SK-N-SH treated with all-trans-retinoic acid at 6 μM for 48 hours (cell line): Measurements from ENCODE around the gene AFAP1.

Source experiments
- ARNTL ChIP-seq: fragments of 450-650 bp; formaldehyde crosslinking; IDR thresholded peaks from 2 replicates; pipeline ENCODE4 v1.5.0; 2020; ENCODE audit warnings: low read depth, mild to moderate bottlenecking, moderate library complexity, borderline replicate concordance
- CREB5 ChIP-seq: fragments of 250-450 bp; sonication (Bioruptor Pico); IDR thresholded peaks from 2 replicates; pipeline ENCODE4 v1.5.1; 2020; ENCODE audit warnings: low read depth, mild to moderate bottlenecking, moderate library complexity
- GLIS3 ChIP-seq: fragments of 250-450 bp; sonication (Bioruptor Pico); IDR thresholded peaks from 2 replicates; pipeline ENCODE4 v1.5.0; 2020; ENCODE audit warnings: mild to moderate bottlenecking, moderate library complexity
- OSR1 ChIP-seq: fragments of 250-450 bp; sonication (Bioruptor Pico); IDR thresholded peaks from 2 replicates; pipeline ENCODE4 v1.8.0; 2022; ENCODE audit warnings: moderate library complexity, mild to moderate bottlenecking, inconsistent platforms
- PATZ1 ChIP-seq: fragments of 250-450 bp; sonication (Bioruptor Pico); IDR thresholded peaks from 2 replicates; pipeline ENCODE4 v1.8.0; 2020; ENCODE audit warnings: mild to moderate bottlenecking, moderate library complexity, borderline replicate concordance
- POU6F1 ChIP-seq: fragments of 250-450 bp; sonication (Bioruptor Pico); IDR thresholded peaks from 2 replicates; pipeline ENCODE4 v1.8.0; 2021; ENCODE audit warnings: low read depth, mild to moderate bottlenecking, moderate library complexity, borderline replicate concordance
- PPARA ChIP-seq: fragments of 250-450 bp; sonication (Bioruptor Pico); IDR thresholded peaks from 2 replicates; pipeline ENCODE4 v1.5.0; 2020; ENCODE audit warnings: mild to moderate bottlenecking, borderline replicate concordance
- RARB ChIP-seq: fragments of 250-450 bp; sonication (Bioruptor Pico); IDR thresholded peaks from 2 replicates; pipeline ENCODE4 v1.8.0; 2021; ENCODE audit warnings: mild to moderate bottlenecking, moderate library complexity
- SNAI2 ChIP-seq: fragments of 250-450 bp; sonication (Bioruptor Pico); IDR thresholded peaks from 2 replicates; pipeline ENCODE4 v1.5.0; 2020; ENCODE audit warnings: mild to moderate bottlenecking, moderate library complexity
- TCF4 ChIP-seq: fragments of 250-450 bp; sonication (Bioruptor Pico); IDR thresholded peaks from 2 replicates; pipeline ENCODE4 v1.8.0; 2021; ENCODE audit warnings: mild to moderate bottlenecking, moderate library complexity, borderline replicate concordance
- TOX ChIP-seq: fragments of 250-450 bp; sonication (Bioruptor Pico); IDR thresholded peaks from 2 replicates; pipeline ENCODE4 v1.8.0; 2021; ENCODE audit warnings: mild to moderate bottlenecking, moderate library complexity, borderline replicate concordance
- ZFP3 ChIP-seq: fragments of 250-450 bp; sonication (Bioruptor Pico); IDR thresholded peaks from 2 replicates; pipeline ENCODE4 v1.5.0; 2020; ENCODE audit warnings: mild to moderate bottlenecking, moderate library complexity
- ZFP30 ChIP-seq: fragments of 450-650 bp; formaldehyde crosslinking; IDR thresholded peaks from 2 replicates; pipeline ENCODE4 v1.5.0; 2022; ENCODE audit warnings: mild to moderate bottlenecking, moderate library complexity
- ZNF70 ChIP-seq: fragments of 450-650 bp; formaldehyde crosslinking; IDR thresholded peaks from 2 replicates; pipeline ENCODE4 v1.5.0; 2020; ENCODE audit warnings: mild to moderate bottlenecking, moderate library complexity

- TF ChIP-seq ZFP3 (CRISPR knock-in tag) (no peak), OSR1 (CRISPR knock-in tag) (no peak), PPARA (CRISPR knock-in tag) (no peak), CREB5 (CRISPR knock-in tag) (no peak), SNAI2 (CRISPR knock-in tag) (no peak), TCF4 (no peak), PATZ1 (CRISPR knock-in tag) (no peak), GLIS3 (CRISPR knock-in tag) (no peak), TOX (CRISPR knock-in tag) (no peak), ZNF70 (no peak), ZFP30 (CRISPR knock-in tag) (no peak), POU6F1 (CRISPR knock-in tag) (no peak), RARB (CRISPR knock-in tag) (no peak), ARNTL (no peak)
These were observed 2.4 kb upstream of the AFAP1 start for GRCh38 chr4:7941965-7942496.
